Endothelial cell of umbilical vein (primary cell): ENCODE results near the gene SIPA1L3. TPM values are rescaled to one million over a fixed set of nuclear protein-coding genes. Genes with fewer than 3 reads are reported as not detected.

Source experiments
- BruUV-seq: library from RNA; stranded (reverse); fragments of 400-500 nt; replicated peaks from 2 replicates; lab custom pipeline; 2021; lab: Mats Ljungman, UMichigan
- CTCF ChIA-PET: fragments of 300-600, 350-600 bp; sonication (Branson Sonifier 250); formaldehyde crosslinking; loops from one replicate; lab custom pipeline; 2021; ENCODE audit warnings: antibody characterized with exemption, inconsistent platforms; lab: Charles Lee
- POLR2A ChIA-PET: fragments of 300-600, 350-600 bp; sonication (Branson Sonifier 250); formaldehyde crosslinking; loops from one replicate; lab custom pipeline; 2021; ENCODE audit warnings: antibody characterized with exemption, inconsistent platforms; lab: Charles Lee
- DNase-seq: peaks from one replicate; pipeline ENCODE4 v3.0.0-alpha.2; 2011; ENCODE audit warnings: low read depth, low spot score
- FAIRE-seq: peaks from 2 replicates; lab custom pipeline; 2011; peaks lifted over from hg19 to GRCh38; lab: Jason Lieb, UNC
- H2AFZ ChIP-seq: 2 replicates; pipeline ENCODE4 v1.6.0; 2012; ENCODE audit warnings: low read depth, low read length, control low read depth, inconsistent platforms
- H3K27ac ChIP-seq: 2 replicates; pipeline ENCODE4 v1.5.1; 2011; ENCODE audit warnings: low read depth, mild to moderate bottlenecking, control low read depth, low read length, moderate library complexity; ENCODE audit not compliant: insufficient read depth
- H3K27me3 ChIP-seq, 2 experiments: 2 replicates each; pipeline versions ENCODE4 v1.6.0 to v1.6.1; 2011; ENCODE audit warnings: low read length in 2 of 2, mixed read lengths in 1 of 2; ENCODE audit not compliant: control insufficient read depth in 2 of 2, insufficient read depth in 2 of 2
- H3K36me3 ChIP-seq, 2 experiments: 2 replicates in 1 of 2; 3 replicates in 1 of 2; pipeline ENCODE4 v1.5.1; 2011; ENCODE audit warnings: low read length in 2 of 2, mild to moderate bottlenecking in 1 of 2, moderate library complexity in 1 of 2; ENCODE audit not compliant: control insufficient read depth in 2 of 2, insufficient read depth in 2 of 2; ENCODE audit errors: extremely low read depth in 1 of 2
- H3K4me1 ChIP-seq: 3 replicates; pipeline ENCODE4 v1.5.1; 2011; ENCODE audit warnings: mild to moderate bottlenecking, low read length; ENCODE audit not compliant: control insufficient read depth, insufficient read depth; ENCODE audit errors: extremely low read depth
- H3K4me2 ChIP-seq: 2 replicates; pipeline ENCODE4 v1.6.1; 2011; ENCODE audit warnings: low read length, control low read depth, mixed read lengths; ENCODE audit not compliant: insufficient read depth
- H3K4me3 ChIP-seq, 3 experiments: fragments of 200-600 bp in 1 of 3; sonication (generic), shearing (Covaris generic) in 1 of 3; replicated peaks in 1 of 3; 2 replicates each; pipeline ENCODE4 v1.5.1; 2011 to 2016; ENCODE audit warnings: control low read depth in 3 of 3, low read length in 3 of 3, mild to moderate bottlenecking in 2 of 3, inconsistent platforms in 1 of 3, low read depth in 1 of 3, moderate library complexity in 1 of 3; ENCODE audit not compliant: insufficient read depth in 1 of 3
- H3K79me2 ChIP-seq: 2 replicates; pipeline ENCODE4 v1.6.0; 2012; ENCODE audit warnings: low read length, inconsistent platforms; ENCODE audit not compliant: control insufficient read depth, insufficient read depth
- H3K9ac ChIP-seq: replicated peaks from 2 replicates; pipeline ENCODE3; 2011; ENCODE audit warnings: low read length, control low read depth; ENCODE audit not compliant: insufficient read depth; ENCODE audit errors: extremely low read depth
- H3K9me1 ChIP-seq: replicated peaks from 3 replicates; pipeline ENCODE4 v1.6.0; 2011; ENCODE audit warnings: mild to moderate bottlenecking, low read length; ENCODE audit not compliant: control insufficient read depth, insufficient read depth; ENCODE audit errors: extremely low read depth
- H3K9me3 ChIP-seq: replicated peaks from 2 replicates; pipeline ENCODE4 v1.5.1; 2012; ENCODE audit warnings: low read length, inconsistent platforms; ENCODE audit not compliant: control insufficient read depth, insufficient read depth
- H4K20me1 ChIP-seq: replicated peaks from 2 replicates; pipeline ENCODE3; 2011; ENCODE audit warnings: mild to moderate bottlenecking, low read length; ENCODE audit not compliant: control insufficient read depth, insufficient read depth; ENCODE audit errors: extremely low read depth
- FOS ChIP-seq: IDR thresholded peaks from 2 replicates; pipeline ENCODE4 v1.6.1; 2011; ENCODE audit warnings: mild to moderate bottlenecking, low read length, moderate library complexity, borderline replicate concordance; ENCODE audit not compliant: insufficient read depth
- GATA2 ChIP-seq: IDR thresholded peaks from 2 replicates; pipeline ENCODE4 v1.7.0; 2011; ENCODE audit warnings: low read depth, mild to moderate bottlenecking, moderate library complexity, mixed read lengths, low read length; ENCODE audit not compliant: insufficient read length, insufficient read depth
- MYC ChIP-seq: IDR thresholded peaks from one replicate; pipeline ENCODE4 v1.6.1; 2011; ENCODE audit warnings: mild to moderate bottlenecking, low read depth, low read length
- POLR2A ChIP-seq: IDR thresholded peaks from 2 replicates; pipeline ENCODE4 v1.6.1; 2012; ENCODE audit warnings: low read depth, mild to moderate bottlenecking, control low read depth, low read length
- POLR2AphosphoS5 ChIP-seq: IDR thresholded peaks from 2 replicates; pipeline ENCODE4 v1.6.1; 2012; ENCODE audit warnings: low read depth, mild to moderate bottlenecking, control low read depth, low read length, moderate library complexity; ENCODE audit not compliant: insufficient read depth
- dilution Hi-C: fragments of 300-500 bp; cut with MboI; formaldehyde crosslinking; loops from one replicate; pipeline ENCODE4 v1.15.0; 2019; ENCODE audit warnings: low sequenced_read_pairs; ENCODE audit not compliant: extremely low pct_ligation_motif_present
- intact Hi-C: fragments of 100-400 bp; cut with micrococcal nuclease; formaldehyde crosslinking; loops from one replicate; pipeline ENCODE4 v1.10.0; 2022
- polyA plus RNA-seq, 4 experiments: library from polyadenylated mRNA; depleted of rRNA in 3 of 4; stranded (reverse) in 3 of 4; unstranded in 1 of 4; fragments of >200 nt; gene quantifications; 2 replicates each; pipeline versions ENCODE4 v1.2.1 to v1.2.3, GENCODE V29; 2011 to 2012; ENCODE audit warnings: missing spikeins in 1 of 4
- total RNA-seq: library from RNA; stranded (reverse); gene quantifications from 2 replicates; pipeline ENCODE4 v1.2.3, GENCODE V29; 2021
- TF ChIP-seq, protein P1 (sequence below): IDR thresholded peaks from 2 replicates; pipeline ENCODE4 v1.6.1; 2011; ENCODE audit not compliant: insufficient read depth, insufficient read length
- TF ChIP-seq, protein P2 (sequence below), 2 donors: IDR thresholded peaks; 1 replicate in 1 of 2; 2 replicates in 1 of 2; pipeline ENCODE4 v1.5.1; 2011; ENCODE audit warnings: low read length in 2 of 2, mild to moderate bottlenecking in 2 of 2, moderate library complexity in 2 of 2, control low read depth in 1 of 2, inconsistent platforms in 1 of 2, low read depth in 1 of 2; ENCODE audit not compliant: insufficient read depth in 1 of 2; ENCODE audit errors: extremely low read depth in 1 of 2

The SIPA1L3 gene
- total and polyA plus RNA-seq, 2 donors (not counting 3 experiments of a cell fraction or from before 2014, with no cell fraction given) = 14.2 to 47.2 TPM

DNA sequence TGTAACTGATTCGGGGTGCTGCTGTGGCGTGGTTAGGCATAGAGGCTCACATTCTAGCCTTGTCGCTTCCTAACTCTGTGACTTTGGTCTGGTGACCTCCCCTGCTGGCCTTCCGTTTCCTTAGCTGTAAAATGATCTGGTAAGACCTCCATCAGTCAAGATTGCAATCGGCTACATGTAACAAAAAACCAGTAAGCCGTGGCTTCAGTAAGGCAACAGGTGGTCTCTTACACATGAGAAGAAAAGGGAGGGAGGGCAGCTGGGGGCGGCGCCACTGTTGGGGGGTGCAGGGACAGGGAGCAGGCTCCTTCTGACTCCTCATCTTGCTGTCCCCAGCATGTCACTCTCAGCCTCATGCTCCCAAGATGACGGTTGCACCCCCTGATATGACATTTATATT lies 148.0 kb downstream of the SIPA1L3 start:
- Histone ChIP-seq H3K9me3 (no peaks in the 10 kb centered on the region), H4K20me1 (no peaks in the 10 kb centered on the region), H3K4me2 (no peak overlapping the region), H3K79me2 (no peaks in the 10 kb centered on the region), H2AFZ (no peak overlapping the region), H3K4me3 (no peak overlapping the region), H3K9ac (no peak overlapping the region), H3K36me3 (no peaks in the 10 kb centered on the region), H3K27me3 (no peaks in the 10 kb centered on the region), H3K9me1 (no peaks in the 10 kb centered on the region), H3K4me1 (peaks cover 16% of the 10 kb centered on the region), H3K27ac (no peak overlapping the region)
- no peak for DNase-seq
- TF ChIP-seq GATA2 = no peak
- ChIA-PET POLR2A (no interaction called here), CTCF (interaction anchor here (0.9 to 1.6 kb wide), 5 partner anchors 10 to 152 kb away, joined by 3 to 7 read pairs (median 4); no protein-coding TSS in a partner anchor)
- no peak for FAIRE-seq
- dilution Hi-C loops (no loop called here), intact Hi-C loops (no loop called here)
- no TSS peak for BruUV-seq

DNA sequence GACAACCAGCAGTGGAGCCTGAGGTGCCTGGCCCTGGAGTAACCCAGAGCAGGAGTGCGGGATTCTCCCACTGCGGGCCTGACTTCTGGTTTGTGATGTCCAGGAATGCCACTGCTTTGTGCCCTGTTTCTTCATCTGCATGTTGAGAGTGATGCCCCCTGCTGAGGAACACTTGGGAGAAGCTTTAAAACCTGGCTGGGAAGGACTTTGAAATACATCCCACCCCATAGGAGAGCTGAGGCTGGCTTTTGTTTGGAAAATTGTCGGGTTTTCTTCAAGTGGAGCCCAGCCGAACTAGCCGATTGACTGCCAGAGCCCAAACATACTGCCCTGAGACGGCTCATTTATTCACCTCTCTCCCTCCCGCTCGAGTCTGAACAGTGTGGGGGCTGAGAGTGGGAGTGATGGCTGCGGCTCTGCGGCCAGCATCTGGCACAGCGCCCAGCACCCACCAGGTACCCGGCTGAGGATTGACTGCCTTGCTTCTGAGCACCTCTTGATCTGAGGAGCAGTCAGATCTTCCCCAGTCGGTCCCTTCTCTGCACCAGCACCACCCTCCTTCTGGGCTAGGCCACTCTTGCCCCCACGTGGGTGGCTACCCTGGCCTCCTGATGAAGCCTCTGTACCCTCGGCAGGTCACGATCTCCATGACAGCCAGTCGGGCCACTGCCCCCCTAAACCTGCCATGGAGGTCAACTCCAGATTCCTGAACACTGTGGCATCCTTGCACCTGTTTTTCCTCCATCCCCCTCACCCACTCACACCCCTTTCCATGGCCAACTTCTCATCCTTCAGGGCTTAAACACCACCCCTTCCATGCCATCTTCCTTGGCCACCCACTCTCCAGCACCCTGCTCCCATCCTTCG lies 148.9 kb downstream of the SIPA1L3 start:
- no TSS peak for BruUV-seq
- FAIRE-seq = no peak

More for the DNA sequence above, 148.9 kb downstream of the SIPA1L3 start:
- no peaks in the 10 kb centered on the region for H3K36me3 ChIP-seq
- no peak overlapping the region for H3K9ac ChIP-seq
- H2AFZ ChIP-seq = no peak overlapping the region
- no peak for DNase-seq
- dilution Hi-C loops = no loop called here
- no peaks in the 10 kb centered on the region for H3K9me1 ChIP-seq
- H3K4me3 ChIP-seq = no peak overlapping the region
- H4K20me1 ChIP-seq = no peaks in the 10 kb centered on the region
- ChIA-PET POLR2A (no interaction called here), CTCF (interaction anchor here (0.9 to 1.3 kb wide), 3 partner anchors 11 to 29 kb away, joined by 3 to 4 read pairs (median 3); no protein-coding TSS in a partner anchor)
- TF ChIP-seq POLR2AphosphoS5 = no peak
- TF ChIP-seq, protein P1, sequence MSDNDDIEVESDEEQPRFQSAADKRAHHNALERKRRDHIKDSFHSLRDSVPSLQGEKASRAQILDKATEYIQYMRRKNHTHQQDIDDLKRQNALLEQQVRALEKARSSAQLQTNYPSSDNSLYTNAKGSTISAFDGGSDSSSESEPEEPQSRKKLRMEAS = no peak
- TF ChIP-seq, protein P2, sequence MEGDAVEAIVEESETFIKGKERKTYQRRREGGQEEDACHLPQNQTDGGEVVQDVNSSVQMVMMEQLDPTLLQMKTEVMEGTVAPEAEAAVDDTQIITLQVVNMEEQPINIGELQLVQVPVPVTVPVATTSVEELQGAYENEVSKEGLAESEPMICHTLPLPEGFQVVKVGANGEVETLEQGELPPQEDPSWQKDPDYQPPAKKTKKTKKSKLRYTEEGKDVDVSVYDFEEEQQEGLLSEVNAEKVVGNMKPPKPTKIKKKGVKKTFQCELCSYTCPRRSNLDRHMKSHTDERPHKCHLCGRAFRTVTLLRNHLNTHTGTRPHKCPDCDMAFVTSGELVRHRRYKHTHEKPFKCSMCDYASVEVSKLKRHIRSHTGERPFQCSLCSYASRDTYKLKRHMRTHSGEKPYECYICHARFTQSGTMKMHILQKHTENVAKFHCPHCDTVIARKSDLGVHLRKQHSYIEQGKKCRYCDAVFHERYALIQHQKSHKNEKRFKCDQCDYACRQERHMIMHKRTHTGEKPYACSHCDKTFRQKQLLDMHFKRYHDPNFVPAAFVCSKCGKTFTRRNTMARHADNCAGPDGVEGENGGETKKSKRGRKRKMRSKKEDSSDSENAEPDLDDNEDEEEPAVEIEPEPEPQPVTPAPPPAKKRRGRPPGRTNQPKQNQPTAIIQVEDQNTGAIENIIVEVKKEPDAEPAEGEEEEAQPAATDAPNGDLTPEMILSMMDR (IDR thresholded peaks at IDR 0.05; ENCODE audit: extremely low read depth in 1 of 2, insufficient read depth in 1 of 2, low read depth in 1 of 2, low read length in 2 of 2) = no peak
- no peak for TF ChIP-seq FOS
- no peak for TF ChIP-seq POLR2A
- no peak for TF ChIP-seq MYC
- no peak for TF ChIP-seq GATA2
- H3K4me1 ChIP-seq = peaks cover 24% of the 10 kb centered on the region
- intact Hi-C loops = no loop called here
- no peaks in the 10 kb centered on the region for H3K79me2 ChIP-seq
- H3K4me2 ChIP-seq = no peak overlapping the region
- no peaks in the 10 kb centered on the region for H3K9me3 ChIP-seq
- H3K27ac ChIP-seq = no peak overlapping the region
- H3K27me3 ChIP-seq = no peaks in the 10 kb centered on the region
